GM12891 (cell line): ENCODE results near the gene TEAD1.

Experiments used
- DNase-seq: peaks from one replicate; pipeline ENCODE4 v3.0.0; 2011; ENCODE audit warnings: low spot score; ENCODE audit not compliant: insufficient read length
- FAIRE-seq: peaks from 2 replicates; lab custom pipeline; 2011; peaks lifted over from hg19 to GRCh38; lab: Jason Lieb, UNC
- PAX5 ChIP-seq: IDR thresholded peaks from 2 replicates; pipeline ENCODE4 v1.6.1; 2011; ENCODE audit warnings: low read length, moderate library complexity, mild to moderate bottlenecking; ENCODE audit not compliant: insufficient read depth, severe bottlenecking
- POLR2A ChIP-seq: IDR thresholded peaks from 2 replicates; pipeline ENCODE4 v1.6.1; 2011; ENCODE audit warnings: low read depth, low read length, control low read depth
- POLR2AphosphoS5 ChIP-seq: IDR thresholded peaks from 2 replicates; pipeline ENCODE4 v1.6.1; 2011; ENCODE audit warnings: low read depth, low read length, control low read depth
- POU2F2 ChIP-seq: IDR thresholded peaks from 2 replicates; pipeline ENCODE4 v1.6.1; 2011; ENCODE audit warnings: low read depth, mild to moderate bottlenecking, control low read depth, low read length, moderate library complexity
- SPI1 ChIP-seq: IDR thresholded peaks from 2 replicates; pipeline ENCODE4 v1.6.1; 2011; ENCODE audit warnings: low read depth, low read length, control low read depth
- TAF1 ChIP-seq: IDR thresholded peaks from 2 replicates; pipeline ENCODE4 v1.6.1; 2011; ENCODE audit warnings: low read depth, low read length, control low read depth

The TEAD1 gene

GRCh38 chr11:12832480-12833224, 158.4 kb downstream of the TEAD1 start:
- DNase-seq (no peak), FAIRE-seq (no peak)
- no peak for TF ChIP-seq POLR2AphosphoS5
- no peak for TF ChIP-seq PAX5
- no peak for TF ChIP-seq POLR2A
- TF ChIP-seq SPI1, result no peak
- no peak for TF ChIP-seq POU2F2
- no peak for TF ChIP-seq TAF1

- TF ChIP-seq SPI1 (no peak), TAF1 (no peak), PAX5 (no peak), POU2F2 (no peak), POLR2AphosphoS5 (no peak), POLR2A (no peak)
- FAIRE-seq (no peak), DNase-seq (no peak)
These were observed 159.9 kb downstream of the TEAD1 start for GRCh38 chr11:12834166-12834565.

- DNase-seq (no peak), FAIRE-seq (no peak)
- TF ChIP-seq POLR2A (no peak), SPI1 (no peak), POU2F2 (no peak), PAX5 (no peak), POLR2AphosphoS5 (no peak), TAF1 (no peak)
These were observed 160.4 kb downstream of the TEAD1 start for GRCh38 chr11:12834630-12835029.

- TF ChIP-seq POU2F2 (no peak), PAX5 (no peak), POLR2AphosphoS5 (no peak), POLR2A (no peak), SPI1 (no peak), TAF1 (no peak)
- DNase-seq, result no peak
- FAIRE-seq, result no peak
These were observed 161.1 kb downstream of the TEAD1 start for GRCh38 chr11:12835286-12835685.

- DNase-seq (no peak), FAIRE-seq (no peak)
- TF ChIP-seq SPI1 (no peak), POLR2A (no peak), PAX5 (no peak), TAF1 (no peak), POU2F2 (no peak), POLR2AphosphoS5 (no peak)
These were observed 164.4 kb downstream of the TEAD1 start for GRCh38 chr11:12838463-12839123.

- no peak for FAIRE-seq
- no peak for DNase-seq
- TF ChIP-seq TAF1, result no peak
- no peak for TF ChIP-seq POLR2A
- TF ChIP-seq SPI1, result no peak
- no peak for TF ChIP-seq PAX5
- no peak for TF ChIP-seq POU2F2
- no peak for TF ChIP-seq POLR2AphosphoS5
These were observed 166.8 kb downstream of the TEAD1 start for GRCh38 chr11:12840871-12841660.

GRCh38 chr11:12841946-12842630, 167.9 kb downstream of the TEAD1 start:
- DNase-seq (no peak), FAIRE-seq (no peak)
- no peak for TF ChIP-seq SPI1

GRCh38 chr11:12842933-12843636, 168.9 kb downstream of the TEAD1 start:
- no peak for TF ChIP-seq PAX5
- no peak for TF ChIP-seq POLR2AphosphoS5
- no peak for TF ChIP-seq SPI1
- TF ChIP-seq POU2F2, result no peak
- no peak for TF ChIP-seq TAF1
- no peak for TF ChIP-seq POLR2A
- no peak for DNase-seq
- no peak for FAIRE-seq
